Breast epithelium (tissue), 3 donors: Measurements from ENCODE around the gene RORB.

Experiments
- POLR2A ChIP-seq: fragments of 450-650 bp; IDR thresholded peaks from one replicate; pipeline ENCODE4 v1.6.1; 2016; ENCODE audit warnings: antibody characterized with exemption, mild to moderate bottlenecking, moderate library complexity
- POLR2AphosphoS5 ChIP-seq, 3 donors: sonication (generic); formaldehyde crosslinking; IDR thresholded peaks; one replicate each; pipeline ENCODE4 v1.6.1; 2017; ENCODE audit warnings: antibody characterized with exemption in 3 of 3
- TF ChIP-seq, protein P1 (sequence below), 3 donors: fragments of 450-650 bp; IDR thresholded peaks; one replicate each; pipeline ENCODE4 v1.5.1; 2016 to 2017; ENCODE audit warnings: antibody characterized with exemption in 3 of 3, mild to moderate bottlenecking in 3 of 3, moderate library complexity in 3 of 3

DNA sequence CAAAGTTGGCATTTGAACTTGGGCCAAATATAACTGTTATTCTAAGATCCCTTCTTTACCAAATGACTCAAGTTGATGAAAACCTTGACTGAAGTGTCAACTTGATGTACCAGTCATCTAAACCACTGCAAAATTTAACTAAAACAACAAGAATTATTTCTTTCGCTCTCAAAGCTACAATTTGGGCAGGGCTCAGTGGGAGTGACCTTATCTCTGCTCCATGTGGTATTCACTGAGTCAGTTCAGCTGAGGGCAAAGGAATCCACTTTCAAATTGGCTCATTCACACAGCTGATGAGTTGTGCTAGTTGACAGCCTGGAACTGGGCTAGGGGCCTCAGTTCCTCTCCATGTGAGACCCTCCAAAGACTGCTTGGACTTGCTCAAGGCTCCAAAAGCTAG is 166.3 kb downstream of the RORB start:
- no peak for TF ChIP-seq POLR2A
- TF ChIP-seq, protein P1, sequence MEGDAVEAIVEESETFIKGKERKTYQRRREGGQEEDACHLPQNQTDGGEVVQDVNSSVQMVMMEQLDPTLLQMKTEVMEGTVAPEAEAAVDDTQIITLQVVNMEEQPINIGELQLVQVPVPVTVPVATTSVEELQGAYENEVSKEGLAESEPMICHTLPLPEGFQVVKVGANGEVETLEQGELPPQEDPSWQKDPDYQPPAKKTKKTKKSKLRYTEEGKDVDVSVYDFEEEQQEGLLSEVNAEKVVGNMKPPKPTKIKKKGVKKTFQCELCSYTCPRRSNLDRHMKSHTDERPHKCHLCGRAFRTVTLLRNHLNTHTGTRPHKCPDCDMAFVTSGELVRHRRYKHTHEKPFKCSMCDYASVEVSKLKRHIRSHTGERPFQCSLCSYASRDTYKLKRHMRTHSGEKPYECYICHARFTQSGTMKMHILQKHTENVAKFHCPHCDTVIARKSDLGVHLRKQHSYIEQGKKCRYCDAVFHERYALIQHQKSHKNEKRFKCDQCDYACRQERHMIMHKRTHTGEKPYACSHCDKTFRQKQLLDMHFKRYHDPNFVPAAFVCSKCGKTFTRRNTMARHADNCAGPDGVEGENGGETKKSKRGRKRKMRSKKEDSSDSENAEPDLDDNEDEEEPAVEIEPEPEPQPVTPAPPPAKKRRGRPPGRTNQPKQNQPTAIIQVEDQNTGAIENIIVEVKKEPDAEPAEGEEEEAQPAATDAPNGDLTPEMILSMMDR (IDR thresholded peaks at IDR 0.05) = no peak
- TF ChIP-seq POLR2AphosphoS5 (IDR thresholded peaks at IDR 0.05) = no peak
